GM21723 (cell line): ENCODE data around the gene GTF3C5.
"Not testable (repeated sequence)": the region's sequence is repeated elsewhere in the genome, so short reads cannot be mapped to it uniquely, and the experiment has no call there.

Source experiments
- ATAC-seq: cut with Tn5 transposase; IDR thresholded peaks from one replicate; pipeline ENCODE4 v1.9.1; 2021; ENCODE audit warnings: mild to moderate bottlenecking, moderate library complexity; ENCODE audit not compliant: unreplicated experiment

GTF3C5 gene

DNA sequence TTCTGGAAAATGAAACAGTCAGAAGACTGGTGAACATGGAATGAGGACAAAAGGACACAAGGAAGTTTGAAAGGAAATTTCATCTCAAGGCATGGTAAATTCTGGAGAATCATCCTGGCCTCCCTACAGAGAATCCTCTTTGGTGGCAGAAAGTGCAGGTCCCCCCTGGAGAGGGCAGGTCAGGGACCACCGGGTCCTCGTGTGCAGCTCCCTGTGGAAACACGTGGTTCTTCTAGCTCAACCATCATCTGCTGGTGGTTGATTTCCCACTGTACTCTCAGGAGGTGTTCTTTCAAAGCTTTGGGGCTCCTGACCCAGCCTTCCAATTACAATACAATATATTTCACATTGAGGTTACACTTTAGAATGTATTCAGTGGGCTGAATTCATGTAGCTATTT is 2.6 kb upstream of the GTF3C5 start:
- no peak for ATAC-seq

DNA sequence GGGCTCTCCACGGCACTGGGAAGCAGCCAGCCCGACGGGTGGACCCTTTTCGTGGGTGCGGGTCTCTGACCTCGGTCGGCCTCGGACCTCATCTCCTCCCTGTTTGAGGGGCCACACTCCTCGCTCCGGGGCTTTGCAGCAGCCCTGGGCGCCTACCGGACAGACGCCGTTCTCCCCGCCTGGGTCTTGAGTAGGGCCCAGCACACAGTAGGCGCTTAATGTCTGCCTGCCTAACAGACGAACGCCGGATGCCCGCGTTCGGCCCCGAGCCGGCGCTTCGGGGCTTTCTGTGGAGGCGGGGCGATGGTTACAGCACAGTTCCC is 842 bp upstream of the GTF3C5 start:
- peak; percentile 18 for ATAC-seq

DNA sequence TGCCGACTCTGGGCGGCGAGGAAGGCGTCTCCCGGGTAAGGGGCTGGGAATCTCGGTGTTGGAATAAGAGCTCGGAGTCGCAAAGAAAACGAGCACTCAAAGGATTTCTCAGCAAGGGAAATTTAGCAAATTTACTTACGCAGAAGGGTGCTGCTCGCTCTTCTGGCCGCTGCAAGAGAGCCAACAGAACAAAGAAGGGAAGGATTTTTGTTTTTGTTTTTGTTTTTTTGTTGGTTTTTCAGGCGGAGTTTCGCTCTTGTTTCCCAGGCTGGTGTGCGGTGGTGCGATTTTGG is 279 bp downstream of the GTF3C5 start:
- ATAC-seq: no peak

- ATAC-seq: no peak
Observed at GRCh38 chr9:133031496-133031911, 707 bp downstream of the GTF3C5 start.

DNA sequence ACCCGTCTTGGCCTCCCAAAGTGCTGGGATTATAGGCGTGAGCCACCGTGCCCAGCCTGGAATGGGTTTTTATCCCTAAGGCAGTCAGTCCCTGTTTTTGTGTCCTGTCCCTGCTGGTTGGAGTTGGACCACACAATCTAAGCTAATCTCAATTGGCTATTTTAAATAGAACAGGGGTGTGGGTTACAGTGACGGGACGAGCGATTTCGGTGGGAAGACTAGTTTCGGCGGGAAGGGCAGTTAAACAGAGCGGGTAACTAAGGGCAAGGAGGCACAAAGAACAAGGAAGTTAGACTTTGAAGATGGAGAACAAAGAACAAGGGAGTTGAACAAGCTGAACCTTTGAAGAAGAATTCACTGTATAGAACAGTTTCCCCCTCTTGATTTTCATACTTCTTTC is 1.4 kb downstream of the GTF3C5 start:
- ATAC-seq: no peak

DNA sequence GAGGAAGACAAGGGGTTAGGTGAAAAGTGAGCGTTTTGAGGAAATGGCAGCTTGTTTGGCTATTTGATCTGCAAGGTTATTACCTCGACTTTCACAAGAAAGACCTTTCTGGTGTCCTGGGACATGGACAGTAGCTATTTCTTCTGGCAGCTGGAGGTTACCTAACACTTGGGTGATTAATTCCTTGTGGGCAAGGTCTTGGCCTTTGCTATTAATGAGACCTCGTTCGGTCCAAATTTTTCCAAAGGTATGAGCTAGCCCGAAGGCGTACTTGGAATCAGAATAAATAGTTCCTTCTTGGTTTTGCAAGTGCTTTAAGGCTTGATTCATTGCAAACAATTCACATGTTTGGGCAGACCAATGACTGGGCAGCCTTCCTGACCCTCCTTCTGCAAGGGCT is 4.9 kb downstream of the GTF3C5 start:
- ATAC-seq: no peak

- ATAC-seq: no peak
Observed at GRCh38 chr9:133037775-133038515, 7.1 kb downstream of the GTF3C5 start.

DNA sequence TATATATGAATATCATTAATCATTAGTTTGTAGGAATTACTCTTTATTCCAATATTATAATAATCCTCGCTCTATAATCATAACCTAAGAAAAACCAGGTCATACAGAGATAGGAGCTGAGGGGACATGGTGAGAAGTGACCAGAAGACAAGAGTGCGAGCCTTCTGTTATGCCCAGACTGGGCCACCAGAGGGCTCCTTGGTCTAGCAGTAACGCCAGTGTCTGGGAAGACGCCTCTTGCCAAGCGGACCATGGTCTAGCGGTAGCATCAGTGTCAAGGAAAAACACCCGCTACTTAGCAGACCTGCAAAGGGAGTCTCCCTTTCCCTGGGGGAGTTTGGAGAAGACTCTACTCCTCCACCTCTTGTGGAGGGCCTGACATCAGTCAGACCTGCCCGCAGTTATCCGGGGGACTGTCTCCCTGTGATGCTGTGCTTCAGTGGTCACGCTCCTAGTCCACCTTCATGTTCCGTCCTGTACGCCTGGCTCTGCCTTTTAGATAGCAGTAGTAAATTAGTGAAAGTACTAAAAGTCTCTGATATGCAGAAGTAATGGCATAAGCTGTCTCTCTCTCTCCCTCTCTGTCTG is 10.2 kb downstream of the GTF3C5 start:
- not testable (repeated sequence) for ATAC-seq

- no peak for ATAC-seq
Observed at GRCh38 chr9:133041958-133042357, 11.2 kb downstream of the GTF3C5 start.

- ATAC-seq: no peak
Observed at GRCh38 chr9:133042676-133043075, 11.9 kb downstream of the GTF3C5 start.

GRCh38 chr9:133043449-133044035 is 12.7 kb downstream of the GTF3C5 start:
- no peak for ATAC-seq

- ATAC-seq: no peak
Observed at GRCh38 chr9:133044125-133044524, 13.3 kb downstream of the GTF3C5 start.

DNA sequence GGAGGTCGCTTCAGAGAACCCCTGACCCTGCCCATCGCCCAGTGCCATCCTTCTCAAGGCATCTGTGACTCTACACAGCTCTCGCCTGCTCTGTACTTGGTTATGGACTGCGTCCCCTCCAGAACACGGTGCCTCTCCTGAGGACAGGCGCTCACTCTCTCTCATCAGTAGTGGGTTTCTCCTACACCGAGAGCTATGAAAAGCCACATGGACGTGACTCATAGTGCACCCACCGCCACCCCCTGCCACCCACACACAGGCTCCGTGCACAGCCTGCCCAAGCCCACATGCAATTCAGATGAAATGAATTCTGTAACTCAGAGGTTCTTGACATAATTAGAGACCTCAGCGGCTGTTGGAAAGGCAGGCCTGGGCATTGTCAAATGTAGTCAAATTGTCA is 13.9 kb downstream of the GTF3C5 start:
- no peak for ATAC-seq

GRCh38 chr9:133045132-133045531 is 14.3 kb downstream of the GTF3C5 start:
- no peak for ATAC-seq

GRCh38 chr9:133046196-133046899 is 15.6 kb downstream of the GTF3C5 start:
- ATAC-seq: no peak

GRCh38 chr9:133046900-133047295 is 16.1 kb downstream of the GTF3C5 start:
- no peak for ATAC-seq

GRCh38 chr9:133048595-133048994 is 17.8 kb downstream of the GTF3C5 start:
- no peak for ATAC-seq

DNA sequence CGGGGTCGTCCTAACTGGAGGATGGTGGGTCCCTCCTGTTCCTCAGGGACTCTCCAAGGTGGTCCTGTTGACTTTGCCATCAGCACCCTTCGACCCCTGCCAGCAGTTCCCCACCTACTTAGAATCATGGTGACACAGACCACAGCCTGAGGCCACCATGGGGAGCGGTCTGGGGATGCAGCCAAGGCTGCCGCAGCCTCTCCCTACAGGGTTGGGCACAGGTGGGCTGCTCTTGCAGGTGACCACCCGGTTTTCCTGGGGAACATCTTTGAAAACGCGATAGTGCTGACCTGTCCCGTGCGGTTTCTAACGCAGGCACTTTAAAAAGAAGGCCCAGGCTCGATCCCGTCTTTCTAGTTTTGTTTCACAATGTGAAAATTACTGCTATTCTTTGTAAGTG is 18.2 kb downstream of the GTF3C5 start:
- ATAC-seq: no peak

GRCh38 chr9:133050142-133050541 is 19.3 kb downstream of the GTF3C5 start:
- ATAC-seq: no peak

GRCh38 chr9:133050781-133051180 is 20.0 kb downstream of the GTF3C5 start:
- ATAC-seq: no peak

DNA sequence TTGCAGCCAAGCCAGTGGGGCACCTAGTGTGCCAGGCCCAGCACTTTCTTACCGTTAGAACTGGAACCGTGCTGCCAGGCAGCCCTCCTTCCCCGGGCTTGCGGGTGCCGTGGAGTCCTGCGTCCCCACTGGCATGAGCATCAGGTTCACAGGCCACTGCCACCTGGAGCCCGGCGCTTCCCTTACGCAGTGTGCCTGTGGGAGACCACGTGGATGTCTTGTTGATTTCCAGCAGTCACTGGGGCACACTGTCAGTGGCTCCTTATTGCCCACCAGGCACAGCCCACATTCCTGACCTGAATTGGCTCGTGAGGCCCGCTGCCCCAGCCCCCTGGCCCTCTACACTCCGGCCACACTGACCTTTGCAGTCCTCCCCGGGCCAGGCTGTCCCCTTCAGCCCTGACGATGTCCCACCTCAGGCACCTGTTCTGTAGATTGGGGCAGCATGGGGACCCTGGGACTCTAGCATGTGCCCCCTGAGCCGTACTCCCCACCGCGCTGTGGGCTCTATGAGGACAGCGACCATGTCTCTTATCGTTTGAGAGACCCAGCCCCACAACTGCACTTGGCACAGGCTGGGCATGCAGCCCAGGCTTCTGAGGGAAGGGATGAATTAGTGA is 20.6 kb downstream of the GTF3C5 start:
- no peak for ATAC-seq
